Fibroblast of villous mesenchyme (primary cell): Measurements from ENCODE around the gene NPEPL1. TPM values are rescaled to one million over a fixed set of nuclear protein-coding genes. Genes with fewer than 3 reads are reported as not detected.

Experiments
- DNase-seq: peaks from one replicate; pipeline ENCODE4 v3.0.0-alpha.2; 2010; ENCODE audit warnings: low read depth
- H3K4me3 ChIP-seq: 2 replicates; pipeline ENCODE4 v1.5.1; 2011; ENCODE audit warnings: low read depth, mild to moderate bottlenecking, low read length
- total RNA-seq: library from RNA; depleted of rRNA; stranded (reverse); fragments of >200 nt; gene quantifications from 2 replicates; pipeline ENCODE4 v1.2.3, GENCODE V29; 2012
- TF ChIP-seq, protein P1 (sequence below): IDR thresholded peaks from 2 replicates; pipeline ENCODE4 v1.5.1; 2012; ENCODE audit warnings: low read depth, mild to moderate bottlenecking, low read length; ENCODE audit not compliant: insufficient read depth

NPEPL1 gene
- total RNA-seq, 1 donor = 23.7 TPM

DNA sequence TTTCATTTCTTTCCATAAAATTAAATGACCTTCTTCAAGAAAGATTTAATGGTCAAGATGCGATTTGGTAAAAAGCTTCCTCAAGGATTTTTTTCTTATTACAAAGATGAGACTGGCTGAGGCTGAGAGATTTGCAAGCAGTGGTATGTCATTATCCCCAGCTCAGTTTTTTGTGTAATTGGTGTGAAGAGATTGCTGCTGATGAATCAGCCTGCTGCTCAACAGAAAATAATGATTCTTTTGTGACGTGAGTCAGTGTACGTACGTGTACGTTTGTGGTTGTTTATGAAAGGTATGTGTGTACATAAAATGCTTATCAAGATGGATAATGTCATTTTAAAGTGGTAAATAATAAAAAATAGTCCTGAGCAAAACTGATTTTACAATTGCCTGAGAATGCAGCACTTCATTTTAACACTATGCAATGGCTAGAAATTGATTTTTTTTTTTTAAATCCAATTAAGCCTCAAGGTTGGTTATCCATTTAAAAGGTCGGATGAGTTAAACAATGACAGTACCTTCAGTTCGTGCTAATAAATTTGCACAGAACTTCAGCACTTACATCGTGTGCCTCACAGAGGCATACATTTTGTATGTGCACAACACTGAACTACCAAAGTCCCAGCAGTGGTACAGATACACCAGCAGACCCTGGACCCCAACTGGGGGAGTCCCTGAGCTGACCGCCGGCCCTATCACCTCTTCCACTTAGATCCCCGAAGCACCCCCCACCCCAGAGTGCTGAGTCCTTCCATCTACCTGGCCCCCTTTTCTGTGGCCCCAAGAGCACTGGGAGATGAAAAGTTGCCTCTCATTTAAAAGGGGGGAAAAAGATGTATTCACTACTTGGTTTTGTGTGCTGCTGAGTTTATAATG lies 9.7 kb upstream of the NPEPL1 start:
- H3K4me3 ChIP-seq = no peak overlapping the region
- peak; percentile 57 for DNase-seq
- TF ChIP-seq, protein P1, sequence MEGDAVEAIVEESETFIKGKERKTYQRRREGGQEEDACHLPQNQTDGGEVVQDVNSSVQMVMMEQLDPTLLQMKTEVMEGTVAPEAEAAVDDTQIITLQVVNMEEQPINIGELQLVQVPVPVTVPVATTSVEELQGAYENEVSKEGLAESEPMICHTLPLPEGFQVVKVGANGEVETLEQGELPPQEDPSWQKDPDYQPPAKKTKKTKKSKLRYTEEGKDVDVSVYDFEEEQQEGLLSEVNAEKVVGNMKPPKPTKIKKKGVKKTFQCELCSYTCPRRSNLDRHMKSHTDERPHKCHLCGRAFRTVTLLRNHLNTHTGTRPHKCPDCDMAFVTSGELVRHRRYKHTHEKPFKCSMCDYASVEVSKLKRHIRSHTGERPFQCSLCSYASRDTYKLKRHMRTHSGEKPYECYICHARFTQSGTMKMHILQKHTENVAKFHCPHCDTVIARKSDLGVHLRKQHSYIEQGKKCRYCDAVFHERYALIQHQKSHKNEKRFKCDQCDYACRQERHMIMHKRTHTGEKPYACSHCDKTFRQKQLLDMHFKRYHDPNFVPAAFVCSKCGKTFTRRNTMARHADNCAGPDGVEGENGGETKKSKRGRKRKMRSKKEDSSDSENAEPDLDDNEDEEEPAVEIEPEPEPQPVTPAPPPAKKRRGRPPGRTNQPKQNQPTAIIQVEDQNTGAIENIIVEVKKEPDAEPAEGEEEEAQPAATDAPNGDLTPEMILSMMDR = no peak

DNA sequence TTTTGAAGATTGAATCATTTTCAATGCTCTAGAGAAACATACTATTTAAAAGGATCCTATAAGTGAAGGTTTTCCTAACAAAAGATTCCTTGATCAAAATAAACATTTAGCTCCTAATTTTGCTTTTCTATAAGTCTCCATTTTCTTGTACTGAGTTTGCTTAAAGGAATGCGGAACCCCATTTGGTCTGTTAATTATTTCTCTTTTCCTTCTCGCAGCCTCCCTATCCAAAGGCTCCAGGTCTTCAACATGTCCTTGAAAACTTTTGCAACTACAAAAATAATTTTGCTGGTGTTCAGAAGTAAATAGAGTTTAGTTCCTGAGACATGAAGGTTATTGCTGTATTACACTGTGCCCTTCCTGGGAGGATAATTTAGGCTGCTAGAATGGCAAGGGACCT lies 8.3 kb upstream of the NPEPL1 start:
- no peak for DNase-seq
- TF ChIP-seq, protein P1 = no peak
- H3K4me3 ChIP-seq = no peak overlapping the region

DNA sequence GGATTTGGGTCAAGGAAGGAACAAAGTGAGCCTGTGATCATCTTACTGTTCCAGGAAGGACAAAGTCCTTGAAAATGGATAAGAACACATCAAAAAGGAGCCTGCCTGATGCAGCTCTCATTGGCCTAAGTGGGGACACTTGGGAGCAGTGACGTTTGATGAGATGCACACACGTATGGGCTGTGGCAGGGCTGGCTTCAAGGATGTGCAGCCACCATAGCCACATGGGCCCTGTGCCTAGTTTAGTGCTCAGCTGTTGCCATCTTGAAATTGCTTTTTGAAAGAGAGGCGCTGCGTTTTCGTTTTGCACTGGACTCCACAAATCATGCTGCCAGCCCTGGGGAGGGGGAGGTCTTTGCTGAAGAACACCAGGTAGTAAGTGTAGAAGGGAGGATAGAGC lies 6.6 kb upstream of the NPEPL1 start:
- TF ChIP-seq, protein P1 = no peak
- no peak overlapping the region for H3K4me3 ChIP-seq
- DNase-seq = no peak

DNA sequence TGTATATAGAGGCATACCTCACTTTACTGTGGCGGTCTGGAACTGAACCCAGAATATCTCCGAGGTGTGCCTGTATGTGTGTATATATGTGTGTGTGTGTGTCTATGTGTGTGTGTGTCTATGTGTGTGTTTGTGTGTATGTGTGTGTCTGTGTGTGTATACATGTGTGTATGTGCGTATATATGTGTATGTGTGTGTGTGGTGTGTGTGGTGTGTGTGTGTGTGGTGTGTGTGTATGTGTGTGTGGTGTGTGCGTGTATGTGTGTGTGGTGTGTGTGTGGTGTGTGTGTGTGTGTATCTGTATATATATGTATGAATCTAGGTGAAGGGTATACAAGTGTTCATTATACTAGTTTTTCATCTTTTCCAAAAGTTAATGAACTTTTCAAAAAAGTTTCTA lies 4.2 kb upstream of the NPEPL1 start:
- TF ChIP-seq, protein P1 = no peak
- no peak for DNase-seq
- no peak overlapping the region for H3K4me3 ChIP-seq

DNA sequence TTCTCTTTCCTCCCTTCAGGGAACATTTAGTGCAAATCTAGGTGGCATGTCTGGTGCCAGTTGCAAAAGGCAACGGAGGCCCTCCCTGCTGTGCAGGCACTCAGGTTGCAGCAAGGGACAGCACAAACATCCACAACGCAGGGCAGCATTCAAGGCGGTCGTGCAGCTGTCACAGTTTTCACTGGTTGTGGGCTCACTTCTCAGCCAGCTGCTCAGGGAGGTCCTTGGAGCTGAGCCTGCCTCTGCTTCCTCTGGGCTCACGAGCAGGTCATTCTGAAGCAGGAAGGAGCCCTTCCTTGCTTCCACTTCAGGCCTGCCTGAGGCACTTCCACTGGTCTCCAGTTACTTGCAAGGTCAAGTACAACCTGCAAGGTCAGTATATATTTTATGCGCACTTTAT lies 3.8 kb upstream of the NPEPL1 start:
- DNase-seq = peak; percentile 17
- H3K4me3 ChIP-seq = no peak overlapping the region
- TF ChIP-seq, protein P1 = no peak

DNA sequence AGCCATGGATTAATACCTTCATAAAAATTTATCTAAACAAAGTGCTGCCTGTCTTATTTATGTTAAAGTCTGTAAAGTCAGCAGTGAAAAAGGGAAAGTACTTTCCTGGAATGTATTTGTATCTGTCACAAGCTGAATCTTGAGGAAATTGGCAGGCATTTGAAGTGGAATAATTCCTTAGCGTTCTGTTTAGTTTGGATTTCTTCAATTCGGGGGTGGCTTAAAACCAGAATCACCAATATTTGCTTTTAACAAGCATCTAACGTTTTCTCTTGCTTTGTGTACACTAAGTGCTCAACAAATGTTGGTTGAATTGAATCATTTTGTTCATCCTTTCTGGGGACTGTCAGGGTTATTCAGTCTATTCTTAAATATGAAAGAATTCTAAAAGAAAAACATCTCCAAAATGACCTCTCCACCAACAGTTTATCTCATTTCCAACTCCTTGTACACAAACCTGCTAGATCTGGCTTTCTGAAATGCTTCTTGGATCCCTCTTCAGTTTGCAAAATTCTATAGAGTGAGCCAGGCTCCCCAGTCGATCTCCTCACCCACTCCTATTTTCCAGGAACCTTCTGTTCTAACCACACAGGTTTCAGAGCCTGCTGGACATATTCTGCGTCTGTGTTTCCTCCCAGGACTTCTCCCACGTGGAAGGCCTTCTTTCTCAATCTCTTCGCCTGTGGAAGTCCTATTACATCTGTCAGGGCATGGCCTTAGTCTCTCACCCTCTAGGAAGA lies 2.0 kb upstream of the NPEPL1 start:
- H3K4me3 ChIP-seq = no peak overlapping the region
- TF ChIP-seq, protein P1 = no peak
- peak; percentile 96 for DNase-seq
